Ishikawa (cell line): Measurements from ENCODE around the gene ITPR2.

Experiments used
- CEBPB ChIP-seq: IDR thresholded peaks from 2 replicates; pipeline ENCODE4 v1.6.1; 2012
- CREB1 ChIP-seq: IDR thresholded peaks from 2 replicates; pipeline ENCODE4 v1.6.1; 2012; ENCODE audit warnings: low read depth
- EGR1 ChIP-seq: IDR thresholded peaks from 2 replicates; pipeline ENCODE4 v1.6.1; 2012
- EP300 ChIP-seq: IDR thresholded peaks from 2 replicates; pipeline ENCODE4 v1.6.1; 2012; ENCODE audit warnings: borderline replicate concordance
- FOXM1 ChIP-seq: IDR thresholded peaks from 2 replicates; pipeline ENCODE4 v1.6.1; 2012; ENCODE audit warnings: low read depth, borderline replicate concordance
- NFIC ChIP-seq: IDR thresholded peaks from 2 replicates; pipeline ENCODE4 v1.6.1; 2012
- RAD21 ChIP-seq: IDR thresholded peaks from 2 replicates; pipeline ENCODE4 v1.6.1; 2012; ENCODE audit warnings: low read depth
- TAF1 ChIP-seq: IDR thresholded peaks from 2 replicates; pipeline ENCODE4 v1.6.1; 2012; ENCODE audit warnings: low read depth, mild to moderate bottlenecking
- TCF12 ChIP-seq: IDR thresholded peaks from 2 replicates; pipeline ENCODE4 v1.6.1; 2012; ENCODE audit warnings: low read depth
- TEAD4 ChIP-seq: IDR thresholded peaks from 2 replicates; pipeline ENCODE4 v1.6.1; 2012
- YY1 ChIP-seq: IDR thresholded peaks from 2 replicates; pipeline ENCODE4 v1.6.1; 2012; ENCODE audit warnings: low read depth
- ZBTB7A ChIP-seq: IDR thresholded peaks from 2 replicates; pipeline ENCODE4 v1.6.1; 2012; ENCODE audit warnings: low read depth
- TF ChIP-seq, protein P1 (sequence below): IDR thresholded peaks from 2 replicates; pipeline ENCODE4 v1.6.1; 2012
- TF ChIP-seq, protein P2 (sequence below): IDR thresholded peaks from 2 replicates; pipeline ENCODE4 v1.6.1; 2012; ENCODE audit warnings: low read depth, mild to moderate bottlenecking
- TF ChIP-seq, protein P3 (sequence below): IDR thresholded peaks from 2 replicates; pipeline ENCODE4 v1.6.1; 2012

Gene ITPR2

DNA sequence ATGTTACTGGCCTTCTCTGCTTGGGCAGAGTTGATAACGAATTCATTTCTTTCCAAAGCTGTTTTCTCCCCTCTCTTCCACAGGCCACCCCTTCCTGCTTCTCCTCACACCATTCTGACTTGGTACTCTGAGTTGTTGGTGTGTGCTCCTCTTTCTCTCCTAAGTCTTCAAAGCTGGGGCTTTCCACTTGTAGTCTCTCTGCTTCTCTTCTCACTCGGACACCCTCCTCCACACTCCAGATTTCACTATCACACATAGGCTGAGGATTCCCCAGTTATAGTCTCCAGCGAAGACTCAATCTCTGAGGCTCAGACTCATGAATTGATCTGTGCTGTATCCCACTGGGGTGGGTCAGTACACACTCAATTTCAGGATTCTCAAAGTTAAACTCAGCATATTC lies 436.6 kb downstream of the ITPR2 start:
- TF ChIP-seq EP300 (no peak), TEAD4 (no peak), RAD21 (no peak), YY1 (no peak), TCF12 (no peak)
- TF ChIP-seq, protein P1, sequence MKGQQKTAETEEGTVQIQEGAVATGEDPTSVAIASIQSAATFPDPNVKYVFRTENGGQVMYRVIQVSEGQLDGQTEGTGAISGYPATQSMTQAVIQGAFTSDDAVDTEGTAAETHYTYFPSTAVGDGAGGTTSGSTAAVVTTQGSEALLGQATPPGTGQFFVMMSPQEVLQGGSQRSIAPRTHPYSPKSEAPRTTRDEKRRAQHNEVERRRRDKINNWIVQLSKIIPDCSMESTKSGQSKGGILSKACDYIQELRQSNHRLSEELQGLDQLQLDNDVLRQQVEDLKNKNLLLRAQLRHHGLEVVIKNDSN = no peak

DNA sequence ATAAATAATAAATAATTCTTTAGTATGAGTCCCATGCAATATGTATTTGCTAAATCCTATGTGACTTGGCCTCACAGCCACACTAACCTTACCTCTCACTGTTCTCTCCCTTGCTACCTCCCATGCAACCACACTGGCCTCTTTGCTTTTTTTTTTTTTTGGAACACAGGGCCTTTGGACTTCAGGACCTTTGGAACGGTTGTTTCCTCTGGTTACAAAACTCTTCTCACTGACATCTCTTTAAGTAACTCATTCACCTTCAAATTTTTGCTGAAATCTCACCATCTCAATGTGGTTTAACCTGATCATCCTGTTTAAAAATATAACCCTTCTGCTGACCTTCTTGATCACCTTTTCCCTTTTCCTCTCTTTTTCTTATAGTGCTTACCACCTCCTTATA lies 443.7 kb downstream of the ITPR2 start:
- TF ChIP-seq EGR1 (no peak), NFIC (no peak), TCF12 (no peak), CREB1 (no peak), RAD21 (no peak), ZBTB7A (no peak), EP300 (no peak), CEBPB (no peak), TEAD4 (no peak), FOXM1 (no peak), YY1 (no peak), TAF1 (no peak)
- TF ChIP-seq, protein P2, sequence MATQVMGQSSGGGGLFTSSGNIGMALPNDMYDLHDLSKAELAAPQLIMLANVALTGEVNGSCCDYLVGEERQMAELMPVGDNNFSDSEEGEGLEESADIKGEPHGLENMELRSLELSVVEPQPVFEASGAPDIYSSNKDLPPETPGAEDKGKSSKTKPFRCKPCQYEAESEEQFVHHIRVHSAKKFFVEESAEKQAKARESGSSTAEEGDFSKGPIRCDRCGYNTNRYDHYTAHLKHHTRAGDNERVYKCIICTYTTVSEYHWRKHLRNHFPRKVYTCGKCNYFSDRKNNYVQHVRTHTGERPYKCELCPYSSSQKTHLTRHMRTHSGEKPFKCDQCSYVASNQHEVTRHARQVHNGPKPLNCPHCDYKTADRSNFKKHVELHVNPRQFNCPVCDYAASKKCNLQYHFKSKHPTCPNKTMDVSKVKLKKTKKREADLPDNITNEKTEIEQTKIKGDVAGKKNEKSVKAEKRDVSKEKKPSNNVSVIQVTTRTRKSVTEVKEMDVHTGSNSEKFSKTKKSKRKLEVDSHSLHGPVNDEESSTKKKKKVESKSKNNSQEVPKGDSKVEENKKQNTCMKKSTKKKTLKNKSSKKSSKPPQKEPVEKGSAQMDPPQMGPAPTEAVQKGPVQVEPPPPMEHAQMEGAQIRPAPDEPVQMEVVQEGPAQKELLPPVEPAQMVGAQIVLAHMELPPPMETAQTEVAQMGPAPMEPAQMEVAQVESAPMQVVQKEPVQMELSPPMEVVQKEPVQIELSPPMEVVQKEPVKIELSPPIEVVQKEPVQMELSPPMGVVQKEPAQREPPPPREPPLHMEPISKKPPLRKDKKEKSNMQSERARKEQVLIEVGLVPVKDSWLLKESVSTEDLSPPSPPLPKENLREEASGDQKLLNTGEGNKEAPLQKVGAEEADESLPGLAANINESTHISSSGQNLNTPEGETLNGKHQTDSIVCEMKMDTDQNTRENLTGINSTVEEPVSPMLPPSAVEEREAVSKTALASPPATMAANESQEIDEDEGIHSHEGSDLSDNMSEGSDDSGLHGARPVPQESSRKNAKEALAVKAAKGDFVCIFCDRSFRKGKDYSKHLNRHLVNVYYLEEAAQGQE = no peak
- TF ChIP-seq, protein P1 = no peak
- TF ChIP-seq, protein P3, sequence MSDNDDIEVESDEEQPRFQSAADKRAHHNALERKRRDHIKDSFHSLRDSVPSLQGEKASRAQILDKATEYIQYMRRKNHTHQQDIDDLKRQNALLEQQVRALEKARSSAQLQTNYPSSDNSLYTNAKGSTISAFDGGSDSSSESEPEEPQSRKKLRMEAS = no peak

DNA sequence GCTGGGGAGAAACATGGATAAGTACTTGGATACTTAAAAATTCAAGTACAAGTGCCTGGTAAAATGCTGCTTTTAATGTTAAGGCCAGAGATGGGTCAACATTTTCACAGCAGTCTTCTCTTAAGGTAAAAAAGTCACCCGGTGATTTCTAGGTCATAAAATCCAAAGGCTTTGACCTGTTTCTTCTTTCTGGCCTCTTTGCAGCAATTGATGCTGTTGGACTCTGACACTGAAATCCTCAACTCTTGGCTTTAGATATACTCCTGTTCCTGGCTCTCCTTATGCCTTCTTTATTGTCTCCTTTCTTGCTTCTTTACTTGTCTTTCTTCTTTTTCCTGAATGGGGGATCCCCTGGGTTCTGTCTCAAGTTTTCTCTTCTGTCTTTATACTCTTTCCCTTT lies 448.5 kb downstream of the ITPR2 start:
- TF ChIP-seq CREB1 (no peak), TEAD4 (no peak), ZBTB7A (no peak), RAD21 (no peak), NFIC (no peak)
- TF ChIP-seq, protein P1 = no peak
- TF ChIP-seq, protein P2 = no peak

DNA sequence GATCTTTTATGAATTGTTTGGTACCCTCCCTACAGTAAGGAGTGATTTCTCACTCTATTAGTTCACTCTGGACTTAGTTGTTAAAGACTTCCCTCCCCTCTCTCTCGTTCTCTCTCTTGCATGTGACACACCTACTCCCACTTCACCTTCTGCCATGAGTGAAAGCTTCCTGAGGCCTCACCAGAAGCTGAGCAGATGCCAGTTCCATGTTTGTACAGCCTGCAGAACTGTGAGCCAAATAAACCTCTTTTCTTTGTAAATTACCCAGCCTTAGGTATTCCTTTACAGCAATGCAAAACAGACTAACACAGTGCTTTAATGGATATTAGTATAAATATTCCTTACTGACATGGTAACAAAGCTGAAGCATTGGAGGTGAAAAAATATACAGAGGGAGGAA lies 450.0 kb downstream of the ITPR2 start:
- TF ChIP-seq TEAD4 (no peak), FOXM1 (no peak), EGR1 (no peak), YY1 (no peak), TCF12 (no peak), CEBPB (no peak), CREB1 (no peak), TAF1 (no peak), NFIC (no peak)
- TF ChIP-seq, protein P3 = no peak
- TF ChIP-seq, protein P2 = no peak

DNA sequence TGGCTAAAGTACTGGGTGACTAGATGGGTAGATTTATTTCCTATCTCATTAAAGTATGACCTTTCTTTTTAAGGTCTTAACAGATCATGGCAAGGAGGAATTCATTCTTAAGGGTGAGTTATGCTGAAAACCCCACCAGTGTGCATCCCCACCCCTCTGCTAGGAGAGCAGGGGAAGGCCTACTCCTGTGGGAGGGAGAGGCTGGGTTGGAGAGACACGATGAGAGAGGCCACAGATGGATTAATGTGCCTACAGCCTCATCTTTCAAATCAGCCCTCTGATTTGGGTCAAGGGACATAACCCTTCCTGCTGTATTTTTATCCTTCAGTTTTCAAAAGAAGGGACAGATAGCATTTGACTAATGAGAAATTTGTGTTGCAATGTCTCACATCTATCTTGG lies 452.1 kb downstream of the ITPR2 start:
- TF ChIP-seq TAF1 (no peak), CEBPB (no peak), NFIC (no peak), EGR1 (no peak), TEAD4 (no peak), ZBTB7A (no peak), EP300 (no peak), CREB1 (no peak), RAD21 (no peak), FOXM1 (no peak)
- TF ChIP-seq, protein P2 = no peak
- TF ChIP-seq, protein P1 = no peak
